ENCODE measurements around the gene STK32A. TPM values are rescaled to one million over a fixed set of nuclear protein-coding genes. Genes with fewer than 3 reads are reported as not detected.
"Not testable (repeated sequence)": the region's sequence is repeated elsewhere in the genome, so short reads cannot be mapped to it uniquely, and the experiment has no call there.

The STK32A gene
- 0.84 and 1.8 TPM in 2 replicates for total RNA-seq (2014; rRNA removed; shearing (Covaris generic))

GRCh38 chr5:147234825-147235635, at the start of gene STK32A:
Gene STK32A (plus strand): TSS chr5:147235026. CDS start chr5:147239635, 4,609 bp downstream.
- peak; percentile 34 for DNase-seq (ENCODE audit: low read depth)

- DNase-seq (ENCODE audit: low read depth): no peak
Measured at GRCh38 chr5:147187099-147187540, 47.7 kb upstream of the STK32A start.

DNA sequence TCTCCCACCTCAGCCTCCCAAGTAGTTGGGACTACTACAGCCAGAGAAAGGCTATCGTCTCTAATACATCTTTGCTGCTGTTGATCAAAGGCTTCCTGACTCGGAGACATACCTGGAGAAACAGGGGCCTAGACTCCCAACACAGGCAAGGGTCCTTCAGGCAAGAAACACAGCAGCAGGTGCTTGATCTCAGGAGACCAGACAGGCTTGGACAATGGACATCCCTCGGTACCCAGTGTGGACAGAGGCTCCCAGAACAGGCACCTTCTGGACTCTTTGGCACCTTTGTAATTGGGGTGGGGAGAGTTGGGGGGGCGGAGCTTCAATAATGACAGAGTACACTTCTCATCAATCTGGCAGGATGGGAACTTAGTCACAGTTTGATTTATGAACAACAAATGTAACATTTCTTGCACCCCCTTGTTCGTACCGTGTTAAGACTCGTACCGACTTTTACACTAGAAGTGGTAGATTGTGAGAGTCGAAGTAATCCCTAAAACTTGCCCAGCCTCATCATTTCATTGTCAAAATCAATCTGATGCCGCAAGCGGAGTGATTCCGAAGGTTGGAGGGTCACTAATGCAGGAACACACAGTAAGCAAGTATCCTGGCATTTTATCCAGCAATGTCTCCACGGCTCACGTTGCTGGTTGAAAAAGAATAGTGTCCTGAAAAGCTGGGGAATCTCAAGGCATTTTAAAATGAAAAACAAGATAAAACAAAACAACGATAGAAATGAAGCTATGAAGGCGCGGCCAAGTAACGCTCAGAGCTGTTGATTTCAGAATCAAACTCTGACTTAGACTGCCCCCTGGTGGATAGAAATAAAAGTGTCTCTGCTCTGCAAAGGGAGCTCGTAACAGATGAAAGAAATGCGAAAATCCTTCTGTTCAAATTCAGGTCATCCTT, 46.4 kb upstream of the STK32A start:
- peak; percentile 56 for DNase-seq (ENCODE audit: low read depth)

DNA sequence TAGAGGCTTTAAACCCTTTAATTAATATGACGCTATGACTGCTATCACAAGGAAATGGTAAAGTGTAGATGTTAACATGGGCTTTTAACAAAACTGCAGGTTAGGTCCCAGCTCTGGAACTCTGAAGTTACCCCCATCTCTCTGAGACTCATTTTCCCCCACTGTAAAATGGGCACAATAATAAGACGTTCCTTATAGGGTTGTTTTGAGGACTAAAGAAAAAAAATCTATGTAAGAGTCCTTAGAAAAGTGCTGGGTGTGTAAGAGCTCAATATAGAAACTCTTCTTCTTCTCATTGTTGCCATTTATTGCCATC, 45.8 kb upstream of the STK32A start:
- no peak for DNase-seq (ENCODE audit: low read depth)

- DNase-seq (ENCODE audit: low read depth): peak; percentile 15
Measured at GRCh38 chr5:147190331-147190730, 44.5 kb upstream of the STK32A start.

- no peak for DNase-seq (ENCODE audit: low read depth)
Measured at GRCh38 chr5:147193123-147193522, 41.7 kb upstream of the STK32A start.

GRCh38 chr5:147200004-147200403, 34.8 kb upstream of the STK32A start:
- DNase-seq (ENCODE audit: low read depth): no peak

DNA sequence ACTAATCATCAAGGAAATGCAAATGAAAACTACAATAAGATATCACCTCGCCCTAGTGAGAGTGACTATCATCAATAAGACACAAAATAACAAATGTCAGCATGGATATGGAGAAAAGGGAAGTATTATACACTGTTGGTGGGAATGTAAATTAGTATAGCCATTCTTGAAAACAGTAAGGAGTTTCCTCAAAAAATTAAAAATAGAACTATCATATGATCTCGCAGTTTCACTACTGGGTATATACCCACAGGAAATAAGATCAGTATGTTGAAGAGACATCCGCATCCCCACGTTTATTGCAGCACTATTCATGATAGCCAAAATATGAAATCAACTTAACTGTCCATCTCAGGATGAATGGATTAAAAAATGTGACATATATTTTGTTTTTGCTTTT, 31.6 kb upstream of the STK32A start:
- no peak for DNase-seq (ENCODE audit: low read depth)

- DNase-seq (ENCODE audit: low read depth): no peak
Measured at GRCh38 chr5:147204576-147204975, 30.2 kb upstream of the STK32A start.

- peak; percentile 35 for DNase-seq (ENCODE audit: low read depth)
Measured at GRCh38 chr5:147208134-147208533, 26.7 kb upstream of the STK32A start.

- peak; percentile 13 for DNase-seq (ENCODE audit: low read depth)
Measured at GRCh38 chr5:147216552-147217154, 18.2 kb upstream of the STK32A start.

DNA sequence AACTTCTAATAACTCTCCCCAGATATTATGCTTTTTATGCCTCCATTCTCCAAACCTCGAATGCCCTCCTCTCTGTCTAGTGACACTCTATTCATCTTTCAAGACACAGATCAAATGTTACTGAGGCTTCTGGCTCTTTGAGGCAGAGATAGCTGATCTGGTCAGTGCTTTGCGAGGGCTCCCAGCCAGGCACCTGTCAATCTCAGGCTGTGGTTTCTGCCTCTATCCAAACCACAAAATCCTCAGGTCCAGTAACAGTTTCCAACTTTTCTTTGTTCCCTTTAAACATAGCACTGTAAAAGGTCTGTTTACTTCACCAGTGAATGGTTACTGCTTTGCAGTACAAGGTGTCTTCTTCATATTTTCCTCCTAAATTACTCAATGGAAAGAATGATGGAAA, 11.5 kb upstream of the STK32A start:
- DNase-seq (ENCODE audit: low read depth): peak; percentile 16

DNA sequence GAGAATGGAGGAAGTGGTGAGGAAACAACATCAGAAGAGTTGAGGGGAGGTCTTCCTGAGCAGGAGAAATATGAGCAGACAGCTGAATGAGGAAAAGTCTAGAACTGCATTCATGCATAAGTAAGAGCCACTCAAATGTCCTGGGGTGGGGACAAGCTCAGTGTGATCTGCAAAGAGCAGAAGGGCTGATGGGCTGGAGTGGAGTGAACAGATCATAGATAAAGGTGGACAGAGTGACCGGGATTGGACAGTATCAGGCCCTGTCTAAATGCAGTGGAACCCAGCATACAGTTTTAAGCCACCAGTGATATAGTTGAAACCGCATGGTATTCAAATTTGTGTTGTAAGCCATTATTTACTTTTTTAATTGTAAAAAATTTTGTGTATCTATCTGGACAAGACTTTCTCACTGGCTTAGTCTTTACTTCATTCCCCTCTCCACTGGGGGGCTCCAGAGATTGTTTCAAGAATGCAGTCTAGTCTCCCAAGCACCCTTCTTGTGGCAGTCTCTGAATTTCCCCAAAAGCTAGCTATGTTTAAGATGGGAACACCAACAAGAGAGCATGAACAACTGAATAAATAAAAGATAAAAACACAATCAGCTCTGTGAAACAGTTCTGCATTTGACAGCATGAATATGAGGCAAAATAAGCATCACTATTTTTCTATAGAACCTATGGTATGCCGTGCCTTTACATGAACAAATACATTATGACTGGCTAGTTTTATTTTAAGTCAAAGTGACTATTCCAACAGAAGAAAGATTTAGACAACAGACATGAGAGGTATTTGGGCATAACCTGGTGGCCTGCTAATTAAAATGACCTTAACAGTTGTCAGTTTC, 10.7 kb upstream of the STK32A start:
- peak; percentile 40 for DNase-seq (ENCODE audit: low read depth)

- no peak for DNase-seq (ENCODE audit: low read depth)
Measured at GRCh38 chr5:147225938-147226337, 8.9 kb upstream of the STK32A start.

DNA sequence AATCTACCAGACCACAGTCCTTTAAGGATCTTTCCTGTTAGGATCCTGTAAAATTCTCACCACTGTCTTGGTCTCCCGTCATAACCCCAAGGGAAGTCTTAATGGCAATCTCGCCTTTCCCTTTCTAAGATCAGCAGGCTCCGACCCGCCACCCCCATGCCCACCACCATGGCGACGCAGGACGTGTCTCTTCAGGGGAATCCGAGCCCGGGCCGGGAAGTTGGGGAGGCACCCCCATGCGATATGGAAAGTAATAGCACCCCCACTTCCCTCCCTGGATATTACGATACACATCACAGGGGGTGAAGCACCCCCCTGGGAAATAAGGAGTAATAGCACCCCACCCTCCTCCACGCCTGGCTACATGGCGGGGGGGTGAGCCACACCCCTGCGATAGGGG, 8.3 kb upstream of the STK32A start:
- no peak for DNase-seq (ENCODE audit: low read depth)

- no peak for DNase-seq (ENCODE audit: low read depth)
Measured at GRCh38 chr5:147234239-147234824, 494 bp upstream of the STK32A start.

DNA sequence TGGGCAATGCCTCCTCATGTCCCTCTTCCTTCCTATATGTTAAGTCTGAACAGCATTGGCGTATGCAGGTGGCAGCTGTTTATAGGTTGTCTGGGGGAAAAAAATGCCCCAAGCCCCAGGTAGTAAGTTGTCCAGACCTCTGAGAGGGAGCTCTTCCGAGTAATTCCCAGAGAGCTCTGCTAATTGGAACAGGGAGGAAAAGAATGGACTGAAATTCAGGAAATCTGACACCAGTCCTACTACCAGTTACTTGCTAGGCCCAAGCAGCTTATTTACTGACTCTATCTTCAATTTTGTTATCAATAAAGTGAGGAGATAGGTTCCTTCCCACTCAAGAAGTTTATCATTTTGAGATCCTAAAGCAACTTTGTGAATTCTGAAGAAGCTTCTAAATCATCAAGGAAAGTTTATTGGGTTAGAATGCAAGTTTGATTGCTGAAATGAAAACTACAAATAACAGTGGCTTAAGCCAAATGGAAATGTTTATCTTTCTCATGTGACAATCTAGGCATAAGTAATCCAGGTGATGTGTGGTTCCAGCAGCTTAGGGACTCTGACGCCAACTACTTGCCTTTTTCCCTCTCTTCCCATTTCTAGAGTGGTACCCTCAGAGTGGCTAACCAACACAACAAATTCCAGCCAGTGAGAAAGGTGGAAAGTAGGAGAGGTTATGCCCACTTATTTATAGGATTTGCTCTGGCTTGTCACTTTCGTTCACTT, 5.6 kb downstream of the STK32A start:
- DNase-seq (ENCODE audit: low read depth): no peak

DNA sequence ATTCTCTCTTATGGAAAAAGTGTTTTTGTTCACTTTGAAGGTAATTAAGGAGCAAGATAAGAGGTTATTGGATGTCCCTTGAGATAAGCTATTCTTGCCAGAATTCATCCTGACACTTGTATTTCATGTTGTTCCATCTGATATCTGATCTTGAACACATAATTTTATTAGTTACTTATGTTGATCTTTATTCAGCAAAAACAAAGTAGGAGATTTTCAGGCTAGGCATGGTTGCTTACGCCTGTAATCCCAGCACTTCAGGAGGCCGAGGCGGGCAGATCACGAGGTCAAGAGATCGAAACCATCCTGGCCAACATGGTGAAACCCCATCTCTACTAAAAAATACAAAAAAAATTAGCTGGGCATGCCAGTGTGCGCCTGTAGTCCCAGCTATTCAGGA, 8.4 kb downstream of the STK32A start:
- DNase-seq (ENCODE audit: low read depth): not testable (repeated sequence)

DNA sequence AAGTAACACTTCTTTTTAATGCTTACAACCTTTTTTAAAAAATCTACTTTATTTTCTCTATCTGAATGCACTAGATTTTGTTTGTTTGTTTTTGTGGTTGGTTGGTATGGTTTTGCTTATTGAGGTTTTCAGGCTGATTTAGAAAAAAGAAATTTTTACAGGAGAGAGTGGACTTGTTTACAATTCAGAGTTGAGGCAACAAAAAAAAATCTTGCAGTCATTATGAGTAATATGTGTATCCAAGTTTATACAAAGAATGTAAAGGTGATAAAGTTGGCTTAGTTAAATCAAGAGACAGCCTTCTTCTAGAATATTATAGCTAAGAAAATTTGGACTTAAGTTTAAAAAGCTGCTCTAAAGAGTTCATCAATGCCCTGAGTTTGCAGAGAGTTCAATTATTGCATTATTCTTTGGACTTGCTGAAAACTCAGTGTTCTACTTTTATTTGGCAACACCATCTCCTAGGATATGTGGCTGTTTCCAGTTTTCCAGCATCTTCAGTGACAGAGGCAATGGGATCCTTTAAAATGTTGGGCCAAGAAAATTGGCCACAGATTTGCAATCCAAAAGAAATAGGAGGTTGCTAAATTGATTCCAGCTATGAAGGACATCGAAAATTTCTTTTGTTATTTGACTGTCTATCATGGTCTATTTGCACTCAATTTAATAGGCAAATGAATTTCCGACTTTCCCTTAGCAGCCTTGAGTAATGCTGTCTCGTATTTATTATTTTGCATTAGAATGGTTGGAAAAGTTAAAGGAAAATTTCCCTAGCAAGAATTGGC, 10.7 kb downstream of the STK32A start:
- no peak for DNase-seq (ENCODE audit: low read depth)

GRCh38 chr5:147248561-147248960, 13.7 kb downstream of the STK32A start:
- no peak for DNase-seq (ENCODE audit: low read depth)
